Activated T-helper 9 cell treated with anti-CD3 and anti-CD28 coated beads, Interleukin-2, amount 50 U/mL, for 16 hours (primary cell): ENCODE data around the gene PLEKHM3.

Experiments
- DNase-seq: peaks from one replicate; pipeline ENCODE4 v3.0.0-alpha.2; 2020; ENCODE audit warnings: low read depth

PLEKHM3 gene

GRCh38 chr2:207988975-207989374, 36.4 kb downstream of the PLEKHM3 start:
- no peak for DNase-seq

GRCh38 chr2:207987025-207987716, 38.2 kb downstream of the PLEKHM3 start:
- no peak for DNase-seq

GRCh38 chr2:207984765-207985480, 40.4 kb downstream of the PLEKHM3 start:
- no peak for DNase-seq

GRCh38 chr2:207983641-207984042, 41.7 kb downstream of the PLEKHM3 start:
- no peak for DNase-seq

- DNase-seq, result no peak
Measured at GRCh38 chr2:207978177-207978948, 47.0 kb downstream of the PLEKHM3 start.

GRCh38 chr2:207975921-207976320, 49.4 kb downstream of the PLEKHM3 start:
- no peak for DNase-seq

GRCh38 chr2:207974216-207974605, 51.1 kb downstream of the PLEKHM3 start:
- no peak for DNase-seq

- no peak for DNase-seq
Measured at GRCh38 chr2:207970826-207971180, 54.5 kb downstream of the PLEKHM3 start.

- DNase-seq, result no peak
Measured at GRCh38 chr2:207970147-207970825, 55.0 kb downstream of the PLEKHM3 start.

GRCh38 chr2:207969249-207969648, 56.1 kb downstream of the PLEKHM3 start:
- no peak for DNase-seq

GRCh38 chr2:207967121-207967520, 58.2 kb downstream of the PLEKHM3 start:
- DNase-seq, result no peak

- no peak for DNase-seq
Measured at GRCh38 chr2:207960911-207961310, 64.4 kb downstream of the PLEKHM3 start.

- DNase-seq, result no peak
Measured at GRCh38 chr2:207960090-207960489, 65.2 kb downstream of the PLEKHM3 start.

GRCh38 chr2:207956771-207957170, 68.6 kb downstream of the PLEKHM3 start:
- no peak for DNase-seq

GRCh38 chr2:207955456-207955855, 69.9 kb downstream of the PLEKHM3 start:
- DNase-seq, result no peak

GRCh38 chr2:207953354-207953753, 72.0 kb downstream of the PLEKHM3 start:
- DNase-seq, result no peak

GRCh38 chr2:207952564-207953345, 72.6 kb downstream of the PLEKHM3 start:
- DNase-seq, result no peak

- DNase-seq, result no peak
Measured at GRCh38 chr2:207951734-207952470, 73.4 kb downstream of the PLEKHM3 start.

- DNase-seq, result no peak
Measured at GRCh38 chr2:207950761-207951114, 74.6 kb downstream of the PLEKHM3 start.

GRCh38 chr2:207950063-207950760, 75.1 kb downstream of the PLEKHM3 start:
- DNase-seq, result no peak
